ENCODE results near the gene AAMDC.
"Not testable (repeated sequence)": the region's sequence is repeated elsewhere in the genome, so short reads cannot be mapped to it uniquely, and the experiment has no call there.

The AAMDC gene

GRCh38 chr11:77821349-77821851, 456 bp downstream of the AAMDC start:
- peak; percentile 36 for DNase-seq (ENCODE audit: low spot score)

GRCh38 chr11:77822126-77822525, 1.2 kb downstream of the AAMDC start:
- DNase-seq (ENCODE audit: low spot score), result not testable (repeated sequence)

- peak; percentile 54 for DNase-seq (ENCODE audit: low spot score)
Measured at GRCh38 chr11:77823775-77824174, 2.8 kb downstream of the AAMDC start.

GRCh38 chr11:77828926-77829325, 8.0 kb downstream of the AAMDC start:
- DNase-seq (ENCODE audit: low spot score), result no peak

- DNase-seq (ENCODE audit: low spot score), result no peak
Measured at GRCh38 chr11:77833302-77833701, 12.4 kb downstream of the AAMDC start.

- DNase-seq (ENCODE audit: low spot score), result no peak
Measured at GRCh38 chr11:77842441-77843121, 21.6 kb downstream of the AAMDC start.

GRCh38 chr11:77843700-77844099, 22.8 kb downstream of the AAMDC start:
- DNase-seq (ENCODE audit: low spot score), result not testable (repeated sequence)

GRCh38 chr11:77851503-77851902, 30.6 kb downstream of the AAMDC start:
- no peak for DNase-seq (ENCODE audit: low spot score)

GRCh38 chr11:77854838-77855237, 33.9 kb downstream of the AAMDC start:
- no peak for DNase-seq (ENCODE audit: low spot score)

- not testable (repeated sequence) for DNase-seq (ENCODE audit: low spot score)
Measured at GRCh38 chr11:77857906-77858457, 37.0 kb downstream of the AAMDC start.

GRCh38 chr11:77861444-77861843, 40.5 kb downstream of the AAMDC start:
- DNase-seq (ENCODE audit: low spot score), result not testable (repeated sequence)

GRCh38 chr11:77865805-77866204, 44.9 kb downstream of the AAMDC start:
- DNase-seq (ENCODE audit: low spot score), result no peak

GRCh38 chr11:77866336-77866735, 45.4 kb downstream of the AAMDC start:
- no peak for DNase-seq (ENCODE audit: low spot score)

- DNase-seq (ENCODE audit: low spot score), result no peak
Measured at GRCh38 chr11:77868744-77869143, 47.8 kb downstream of the AAMDC start.

GRCh38 chr11:77871855-77872254, 50.9 kb downstream of the AAMDC start:
- no peak for DNase-seq (ENCODE audit: low spot score)

- DNase-seq (ENCODE audit: low spot score), result no peak
Measured at GRCh38 chr11:77873345-77873744, 52.4 kb downstream of the AAMDC start.

- DNase-seq (ENCODE audit: low spot score), result no peak
Measured at GRCh38 chr11:77874206-77874605, 53.3 kb downstream of the AAMDC start.

- no peak for DNase-seq (ENCODE audit: low spot score)
Measured at GRCh38 chr11:77876045-77876444, 55.1 kb downstream of the AAMDC start.

GRCh38 chr11:77878247-77878646, 57.3 kb downstream of the AAMDC start:
- peak; percentile 73 for DNase-seq (ENCODE audit: low spot score)

GRCh38 chr11:77879218-77879617, 58.3 kb downstream of the AAMDC start:
- no peak for DNase-seq (ENCODE audit: low spot score)

GRCh38 chr11:77882396-77882795, 61.5 kb downstream of the AAMDC start:
- no peak for DNase-seq (ENCODE audit: low spot score)

GRCh38 chr11:77883775-77884174, 62.8 kb downstream of the AAMDC start:
- DNase-seq (ENCODE audit: low spot score), result no peak

- DNase-seq (ENCODE audit: low spot score), result no peak
Measured at GRCh38 chr11:77884186-77884828, 63.4 kb downstream of the AAMDC start.
